HEK293 (cell line): Measurements from ENCODE around the gene SNCB.

Experiments used
- CTCF ChIA-PET: fragments of 350-600 bp; formaldehyde crosslinking; extraction: SDS; loops from one replicate; lab custom pipeline; 2021; ENCODE audit warnings: antibody characterized with exemption; lab: Yijun Ruan, JAX
- POLR2A ChIA-PET: fragments of 300-600 bp; formaldehyde crosslinking; extraction: SDS; loops from one replicate; lab custom pipeline; 2020; ENCODE audit warnings: antibody characterized with exemption, inconsistent platforms; lab: Yijun Ruan, JAX
- H3K27ac ChIP-seq: fragments of 200-500 bp; sonication (Bioruptor generic); 2 replicates; pipeline ENCODE4 v1.5.1; 2014; ENCODE audit warnings: low read depth, low read length, control low read depth, inconsistent platforms; ENCODE audit errors: extremely low read depth
- H3K36me3 ChIP-seq, 2 experiments: fragments of 200-500 bp in 1 of 2; sonication (Bioruptor generic) in 1 of 2; 1 replicate in 1 of 2; 2 replicates in 1 of 2; pipeline ENCODE4 v1.5.1; 2014 to 2017; ENCODE audit warnings: inconsistent platforms in 2 of 2, low read length in 2 of 2; ENCODE audit not compliant: control insufficient read depth in 2 of 2, insufficient read depth in 1 of 2
- H3K4me1 ChIP-seq: fragments of 200-500 bp; sonication (Bioruptor generic); 2 replicates; pipeline ENCODE4 v1.5.1; 2014; ENCODE audit warnings: mild to moderate bottlenecking, low read length, inconsistent platforms; ENCODE audit not compliant: control insufficient read depth, insufficient read depth
- H3K4me3 ChIP-seq: 2 replicates; pipeline ENCODE4 v1.5.1; 2011; ENCODE audit warnings: low read depth, mild to moderate bottlenecking, control low read depth, low read length, moderate library complexity
- H3K9me3 ChIP-seq: fragments of 200-500 bp; sonication (Bioruptor generic); 2 replicates; pipeline ENCODE4 v1.5.1; 2014; ENCODE audit warnings: low read depth, low read length, inconsistent platforms; ENCODE audit not compliant: control insufficient read depth, insufficient read depth
- FEZF1 ChIP-seq: fragments of 450-650 bp; formaldehyde crosslinking; IDR thresholded peaks from 2 replicates; pipeline ENCODE4 v1.5.1; 2016; ENCODE audit warnings: missing biosample characterization, missing genetic modification characterization
- HOXA7 ChIP-seq: sonication (generic); formaldehyde crosslinking; IDR thresholded peaks from 2 replicates; pipeline ENCODE4 v1.8.1; 2022; ENCODE audit warnings: missing genetic modification reagents, borderline replicate concordance
- KLF10 ChIP-seq: fragments of 450-650 bp; IDR thresholded peaks from 2 replicates; pipeline ENCODE4 v1.5.1; 2018; ENCODE audit warnings: missing biosample characterization, mild to moderate bottlenecking, missing genetic modification characterization
- REPIN1 ChIP-seq: fragments of 450-650 bp; formaldehyde crosslinking; IDR thresholded peaks from 2 replicates; pipeline ENCODE4 v1.5.1; 2017; ENCODE audit warnings: missing biosample characterization, missing genetic modification characterization, low read depth
- ZBTB20 ChIP-seq: fragments of 450-650 bp; formaldehyde crosslinking; IDR thresholded peaks from 2 replicates; pipeline ENCODE4 v1.5.1; 2016; ENCODE audit warnings: missing biosample characterization, missing genetic modification characterization
- ZFP3 ChIP-seq: fragments of 450-650 bp; formaldehyde crosslinking; IDR thresholded peaks from 2 replicates; pipeline ENCODE4 v1.5.1; 2016; ENCODE audit warnings: low read depth, missing biosample characterization, missing genetic modification characterization
- ZNF114 ChIP-seq: fragments of 450-650 bp; formaldehyde crosslinking; IDR thresholded peaks from 2 replicates; pipeline ENCODE4 v1.5.0; 2017; ENCODE audit warnings: missing biosample characterization, missing genetic modification characterization
- ZNF2 ChIP-seq: fragments of 450-650 bp; formaldehyde crosslinking; IDR thresholded peaks from 2 replicates; pipeline ENCODE4 v1.5.1; 2016; ENCODE audit warnings: missing biosample characterization, missing genetic modification characterization
- ZNF37A ChIP-seq: fragments of 450-650 bp; IDR thresholded peaks from 2 replicates; pipeline ENCODE4 v1.5.1; 2018; ENCODE audit warnings: missing biosample characterization, missing genetic modification characterization
- ZNF391 ChIP-seq: fragments of 450-650 bp; formaldehyde crosslinking; IDR thresholded peaks from 2 replicates; pipeline ENCODE4 v1.5.1; 2016; ENCODE audit warnings: low read depth, missing biosample characterization, missing genetic modification characterization, borderline replicate concordance
- ZNF529 ChIP-seq: fragments of 450-650 bp; formaldehyde crosslinking; IDR thresholded peaks from 2 replicates; pipeline ENCODE4 v1.5.1; 2017; ENCODE audit warnings: missing genetic modification characterization, missing biosample characterization; ENCODE audit not compliant: insufficient replicate concordance
- ZNF600 ChIP-seq: fragments of 450-650 bp; formaldehyde crosslinking; IDR thresholded peaks from 2 replicates; pipeline ENCODE4 v1.5.1; 2016; ENCODE audit warnings: missing biosample characterization, missing genetic modification characterization
- ZNF830 ChIP-seq: fragments of 450-650 bp; IDR thresholded peaks from 2 replicates; pipeline ENCODE4 v1.5.0; 2018; ENCODE audit warnings: missing biosample characterization, missing genetic modification characterization, low read depth, mild to moderate bottlenecking, moderate library complexity
- ZNF843 ChIP-seq: fragments of 450-650 bp; formaldehyde crosslinking; IDR thresholded peaks from 2 replicates; pipeline ENCODE4 v1.5.1; 2016; ENCODE audit warnings: missing biosample characterization, missing genetic modification characterization
- TF ChIP-seq, protein P1 (sequence below): fragments of 450-650 bp; formaldehyde crosslinking; IDR thresholded peaks from 2 replicates; pipeline ENCODE4 v1.5.1; 2016; ENCODE audit warnings: missing biosample characterization, missing genetic modification characterization
- TF ChIP-seq, protein P2 (sequence below): fragments of 450-650 bp; formaldehyde crosslinking; IDR thresholded peaks from 2 replicates; pipeline ENCODE4 v1.5.1; 2016; ENCODE audit warnings: missing biosample characterization, missing genetic modification characterization

SNCB gene

DNA sequence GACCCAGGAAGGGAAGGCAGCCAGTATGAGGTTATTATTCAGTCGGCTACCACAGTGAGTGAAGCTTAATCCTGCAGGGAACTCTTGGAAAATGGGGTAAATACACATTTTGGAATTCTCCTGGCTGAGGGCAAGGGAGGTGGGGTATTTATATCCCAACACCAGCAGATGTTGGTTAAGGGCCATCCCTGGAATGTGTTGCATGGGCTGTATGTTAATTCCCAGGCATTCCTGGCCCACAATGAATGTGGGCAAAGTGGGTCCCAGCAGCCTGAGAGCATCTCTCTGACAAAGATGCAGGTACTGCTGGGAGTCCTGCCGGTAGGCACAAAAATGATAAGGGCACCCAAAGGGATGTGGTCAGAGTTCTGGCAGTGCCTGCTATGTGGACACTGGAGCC lies 17.5 kb downstream of the SNCB start:
- no peaks in the 10 kb centered on the region for H3K36me3 ChIP-seq
- no peak overlapping the region for H3K27ac ChIP-seq
- H3K4me1 ChIP-seq: peaks cover 6% of the 10 kb centered on the region; the same call in 1 of the 2 replicates
- no peaks in the 10 kb centered on the region for H3K9me3 ChIP-seq
- CTCF ChIA-PET: interaction anchor here (0.7 kb wide), 1 partner anchor 195 kb away, joined by 3 read pairs; no protein-coding TSS in a partner anchor
- TF ChIP-seq ZNF2 (tag by site-specific recombination) (no peak), ZNF37A (tag by site-specific recombination) (peak; percentile 56; the same call in 1 of the 2 replicates)
- H3K4me3 ChIP-seq: no peak overlapping the region
- POLR2A ChIA-PET: interaction anchor here (1.3 kb wide), 1 partner anchor 18 kb away, joined by 5 read pairs; the partner anchor contains the start of genes EIF4E1B and SNCB

DNA sequence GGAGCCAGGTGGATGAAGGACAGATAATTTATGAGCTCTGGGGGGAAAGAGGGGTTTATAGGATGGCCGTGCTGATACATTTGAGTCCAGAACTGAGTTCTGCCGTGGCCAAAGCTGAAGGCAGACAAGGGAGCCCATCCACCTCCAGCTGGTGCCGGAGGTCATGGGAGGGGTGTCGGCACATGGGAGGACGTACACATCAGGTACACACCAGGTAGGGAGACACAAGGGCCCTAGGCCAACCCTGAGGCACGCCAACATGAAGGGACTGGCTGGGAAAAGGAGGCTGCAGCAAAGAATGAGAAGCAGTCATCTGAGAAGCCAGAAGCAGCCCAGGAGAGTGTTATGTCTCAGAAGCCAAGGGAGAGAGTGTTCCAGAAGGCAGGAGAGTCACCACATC lies 18.3 kb downstream of the SNCB start:
- Histone ChIP-seq H3K27ac (no peak overlapping the region), H3K36me3 (no peaks in the 10 kb centered on the region), H3K9me3 (no peaks in the 10 kb centered on the region), H3K4me1 (peaks cover 6% of the 10 kb centered on the region; the same call in 1 of the 2 replicates), H3K4me3 (no peak overlapping the region)
- POLR2A ChIA-PET: no interaction called here
- CTCF ChIA-PET: no interaction called here
- no peak for TF ChIP-seq HOXA7 (CRISPR knock-in tag)
- no peak for TF ChIP-seq REPIN1 (tag by site-specific recombination)
- no peak for TF ChIP-seq ZNF529 (tag by site-specific recombination)
- TF ChIP-seq, protein P1, sequence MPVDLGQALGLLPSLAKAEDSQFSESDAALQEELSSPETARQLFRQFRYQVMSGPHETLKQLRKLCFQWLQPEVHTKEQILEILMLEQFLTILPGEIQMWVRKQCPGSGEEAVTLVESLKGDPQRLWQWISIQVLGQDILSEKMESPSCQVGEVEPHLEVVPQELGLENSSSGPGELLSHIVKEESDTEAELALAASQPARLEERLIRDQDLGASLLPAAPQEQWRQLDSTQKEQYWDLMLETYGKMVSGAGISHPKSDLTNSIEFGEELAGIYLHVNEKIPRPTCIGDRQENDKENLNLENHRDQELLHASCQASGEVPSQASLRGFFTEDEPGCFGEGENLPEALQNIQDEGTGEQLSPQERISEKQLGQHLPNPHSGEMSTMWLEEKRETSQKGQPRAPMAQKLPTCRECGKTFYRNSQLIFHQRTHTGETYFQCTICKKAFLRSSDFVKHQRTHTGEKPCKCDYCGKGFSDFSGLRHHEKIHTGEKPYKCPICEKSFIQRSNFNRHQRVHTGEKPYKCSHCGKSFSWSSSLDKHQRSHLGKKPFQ (tag by site-specific recombination): no peak
- TF ChIP-seq ZBTB20 (tag by site-specific recombination): no peak
- no peak for TF ChIP-seq ZNF114 (tag by site-specific recombination)
- no peak for TF ChIP-seq ZNF830 (tag by site-specific recombination)
- no peak for TF ChIP-seq ZNF2 (tag by site-specific recombination)
- no peak for TF ChIP-seq KLF10 (tag by site-specific recombination)

DNA sequence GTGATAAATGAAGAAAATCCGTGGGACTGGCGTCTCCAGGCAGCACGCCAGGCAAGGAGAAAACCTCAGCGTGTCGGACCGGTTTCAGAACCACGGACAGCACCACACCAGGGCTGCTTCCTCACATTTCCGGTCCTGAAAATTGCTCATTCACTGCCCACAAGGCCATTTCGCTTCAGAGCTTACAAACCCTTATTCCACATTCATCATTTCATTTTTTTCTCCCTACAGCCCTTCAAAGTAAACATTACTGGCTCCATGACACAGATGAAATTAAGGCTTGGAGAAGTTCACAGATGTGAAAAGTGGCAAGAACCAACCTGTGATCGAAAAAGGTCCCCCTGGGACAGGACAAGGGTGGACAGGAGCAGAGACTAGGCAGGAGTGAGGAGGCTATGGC lies 18.9 kb downstream of the SNCB start:
- CTCF ChIA-PET: interaction anchor here (0.5 kb wide), 1 partner anchor 955 kb away, joined by 3 read pairs; no protein-coding TSS in a partner anchor
- TF ChIP-seq ZNF391 (tag by site-specific recombination): no peak
- TF ChIP-seq ZNF600 (tag by site-specific recombination): 0 out of 2 replicates have a peak, but pooled peaks have one; percentile 49
- peak; percentile 44; the same call in 1 of the 2 replicates for TF ChIP-seq FEZF1 (tag by site-specific recombination)
- TF ChIP-seq ZNF843 (tag by site-specific recombination): no peak
- no peak for TF ChIP-seq ZFP3 (tag by site-specific recombination)
- TF ChIP-seq, protein P2, sequence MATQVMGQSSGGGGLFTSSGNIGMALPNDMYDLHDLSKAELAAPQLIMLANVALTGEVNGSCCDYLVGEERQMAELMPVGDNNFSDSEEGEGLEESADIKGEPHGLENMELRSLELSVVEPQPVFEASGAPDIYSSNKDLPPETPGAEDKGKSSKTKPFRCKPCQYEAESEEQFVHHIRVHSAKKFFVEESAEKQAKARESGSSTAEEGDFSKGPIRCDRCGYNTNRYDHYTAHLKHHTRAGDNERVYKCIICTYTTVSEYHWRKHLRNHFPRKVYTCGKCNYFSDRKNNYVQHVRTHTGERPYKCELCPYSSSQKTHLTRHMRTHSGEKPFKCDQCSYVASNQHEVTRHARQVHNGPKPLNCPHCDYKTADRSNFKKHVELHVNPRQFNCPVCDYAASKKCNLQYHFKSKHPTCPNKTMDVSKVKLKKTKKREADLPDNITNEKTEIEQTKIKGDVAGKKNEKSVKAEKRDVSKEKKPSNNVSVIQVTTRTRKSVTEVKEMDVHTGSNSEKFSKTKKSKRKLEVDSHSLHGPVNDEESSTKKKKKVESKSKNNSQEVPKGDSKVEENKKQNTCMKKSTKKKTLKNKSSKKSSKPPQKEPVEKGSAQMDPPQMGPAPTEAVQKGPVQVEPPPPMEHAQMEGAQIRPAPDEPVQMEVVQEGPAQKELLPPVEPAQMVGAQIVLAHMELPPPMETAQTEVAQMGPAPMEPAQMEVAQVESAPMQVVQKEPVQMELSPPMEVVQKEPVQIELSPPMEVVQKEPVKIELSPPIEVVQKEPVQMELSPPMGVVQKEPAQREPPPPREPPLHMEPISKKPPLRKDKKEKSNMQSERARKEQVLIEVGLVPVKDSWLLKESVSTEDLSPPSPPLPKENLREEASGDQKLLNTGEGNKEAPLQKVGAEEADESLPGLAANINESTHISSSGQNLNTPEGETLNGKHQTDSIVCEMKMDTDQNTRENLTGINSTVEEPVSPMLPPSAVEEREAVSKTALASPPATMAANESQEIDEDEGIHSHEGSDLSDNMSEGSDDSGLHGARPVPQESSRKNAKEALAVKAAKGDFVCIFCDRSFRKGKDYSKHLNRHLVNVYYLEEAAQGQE (tag by site-specific recombination): peak; percentile 97
- H3K4me3 ChIP-seq: no peak overlapping the region
- POLR2A ChIA-PET: interaction anchor here (1.0 kb wide), 1 partner anchor 21 kb away, joined by 3 read pairs; no protein-coding TSS in a partner anchor
- no peaks in the 10 kb centered on the region for H3K9me3 ChIP-seq
- H3K36me3 ChIP-seq: no peaks in the 10 kb centered on the region
- peaks cover 6% of the 10 kb centered on the region; the same call in 1 of the 2 replicates for H3K4me1 ChIP-seq
- no peak overlapping the region for H3K27ac ChIP-seq
